SK-N-SH treated with all-trans-retinoic acid at 6 μM for 48 hours (cell line): ENCODE results near the gene BCAS2.

Source experiments
- ATAC-seq: fragments of 200-7000 bp; cut with Tn5 transposase; 3 replicates; pipeline ENCODE4 v1.9.1; 2020; ENCODE audit warnings: mild to moderate bottlenecking, moderate library complexity
- ARNTL ChIP-seq: fragments of 450-650 bp; formaldehyde crosslinking; IDR thresholded peaks from 2 replicates; pipeline ENCODE4 v1.5.0; 2020; ENCODE audit warnings: low read depth, mild to moderate bottlenecking, moderate library complexity, borderline replicate concordance
- BACH2 ChIP-seq: fragments of 250-450 bp; sonication (Bioruptor Pico); IDR thresholded peaks from 2 replicates; pipeline ENCODE4 v1.9.0; 2021; ENCODE audit warnings: mild to moderate bottlenecking, borderline replicate concordance
- CREB5 ChIP-seq: fragments of 250-450 bp; sonication (Bioruptor Pico); IDR thresholded peaks from 2 replicates; pipeline ENCODE4 v1.5.1; 2020; ENCODE audit warnings: low read depth, mild to moderate bottlenecking, moderate library complexity
- CSDC2 ChIP-seq: fragments of 250-450 bp; sonication (Bioruptor Pico); IDR thresholded peaks from 2 replicates; pipeline ENCODE4 v1.5.0; 2020; ENCODE audit warnings: mild to moderate bottlenecking, moderate library complexity
- ESRRG ChIP-seq: fragments of 250-450 bp; sonication (Bioruptor Pico); IDR thresholded peaks from 2 replicates; pipeline ENCODE4 v1.6.1; 2021; ENCODE audit warnings: mild to moderate bottlenecking
- GLIS3 ChIP-seq: fragments of 250-450 bp; sonication (Bioruptor Pico); IDR thresholded peaks from 2 replicates; pipeline ENCODE4 v1.5.0; 2020; ENCODE audit warnings: mild to moderate bottlenecking, moderate library complexity
- ISL1 ChIP-seq: fragments of 250-450 bp; sonication (Bioruptor Pico); IDR thresholded peaks from 2 replicates; pipeline ENCODE4 v2.1.2; 2022; ENCODE audit warnings: mild to moderate bottlenecking, moderate library complexity
- OSR1 ChIP-seq: fragments of 250-450 bp; sonication (Bioruptor Pico); IDR thresholded peaks from 2 replicates; pipeline ENCODE4 v1.8.0; 2022; ENCODE audit warnings: moderate library complexity, mild to moderate bottlenecking, inconsistent platforms
- PPARA ChIP-seq: fragments of 250-450 bp; sonication (Bioruptor Pico); IDR thresholded peaks from 2 replicates; pipeline ENCODE4 v1.5.0; 2020; ENCODE audit warnings: mild to moderate bottlenecking, borderline replicate concordance
- RARB ChIP-seq: fragments of 250-450 bp; sonication (Bioruptor Pico); IDR thresholded peaks from 2 replicates; pipeline ENCODE4 v1.8.0; 2021; ENCODE audit warnings: mild to moderate bottlenecking, moderate library complexity
- SNAI2 ChIP-seq: fragments of 250-450 bp; sonication (Bioruptor Pico); IDR thresholded peaks from 2 replicates; pipeline ENCODE4 v1.5.0; 2020; ENCODE audit warnings: mild to moderate bottlenecking, moderate library complexity
- TCF4 ChIP-seq: fragments of 250-450 bp; sonication (Bioruptor Pico); IDR thresholded peaks from 2 replicates; pipeline ENCODE4 v1.8.0; 2021; ENCODE audit warnings: mild to moderate bottlenecking, moderate library complexity, borderline replicate concordance
- TOX ChIP-seq: fragments of 250-450 bp; sonication (Bioruptor Pico); IDR thresholded peaks from 2 replicates; pipeline ENCODE4 v1.8.0; 2021; ENCODE audit warnings: mild to moderate bottlenecking, moderate library complexity, borderline replicate concordance
- TSHZ2 ChIP-seq: fragments of 250-450 bp; sonication (Bioruptor Pico); IDR thresholded peaks from 2 replicates; pipeline ENCODE4 v1.5.0; 2020; ENCODE audit warnings: mild to moderate bottlenecking, moderate library complexity
- ZC3H10 ChIP-seq: fragments of 250-450 bp; sonication (Bioruptor Pico); IDR thresholded peaks from 2 replicates; pipeline ENCODE4 v1.5.1; 2021; ENCODE audit warnings: mild to moderate bottlenecking, moderate library complexity
- ZFP3 ChIP-seq: fragments of 250-450 bp; sonication (Bioruptor Pico); IDR thresholded peaks from 2 replicates; pipeline ENCODE4 v1.5.0; 2020; ENCODE audit warnings: mild to moderate bottlenecking, moderate library complexity
- ZFP30 ChIP-seq: fragments of 450-650 bp; formaldehyde crosslinking; IDR thresholded peaks from 2 replicates; pipeline ENCODE4 v1.5.0; 2022; ENCODE audit warnings: mild to moderate bottlenecking, moderate library complexity
- ZNF565 ChIP-seq: fragments of 450-650 bp; formaldehyde crosslinking; conservative IDR thresholded peaks from 2 replicates; pipeline ENCODE4 v1.5.0; 2020; ENCODE audit warnings: low read depth, mild to moderate bottlenecking, moderate library complexity
- ZNF70 ChIP-seq: fragments of 450-650 bp; formaldehyde crosslinking; IDR thresholded peaks from 2 replicates; pipeline ENCODE4 v1.5.0; 2020; ENCODE audit warnings: mild to moderate bottlenecking, moderate library complexity
- ZNF8 ChIP-seq: fragments of 450-650 bp; formaldehyde crosslinking; IDR thresholded peaks from 2 replicates; pipeline ENCODE4 v1.5.0; 2020; ENCODE audit warnings: mild to moderate bottlenecking, moderate library complexity
- TF ChIP-seq, protein P1 (sequence below): fragments of 250-450 bp; sonication (Bioruptor Pico); IDR thresholded peaks from 2 replicates; pipeline ENCODE4 v1.8.0; 2021; ENCODE audit warnings: low read depth, mild to moderate bottlenecking, moderate library complexity, borderline replicate concordance

BCAS2 gene

DNA sequence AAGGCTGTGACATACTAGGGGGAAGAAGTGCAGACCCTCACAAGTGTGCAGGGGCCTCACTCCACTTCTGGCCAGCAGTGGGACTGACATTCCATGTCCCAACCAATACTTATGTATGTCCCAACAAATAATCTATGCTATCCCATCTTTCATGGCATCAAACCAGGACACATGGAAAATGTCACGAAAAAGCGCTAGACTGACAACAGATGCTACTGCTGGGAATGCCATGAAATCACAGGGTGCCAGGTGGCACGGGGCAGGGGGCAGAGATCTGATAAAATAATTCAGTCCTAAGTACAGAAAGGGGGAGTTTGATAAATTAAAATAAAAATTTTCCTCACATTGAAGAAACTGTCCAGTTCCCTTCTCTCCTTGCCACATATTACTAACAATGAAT lies 27.6 kb upstream of the BCAS2 start (continued):
- TF ChIP-seq, protein P1, sequence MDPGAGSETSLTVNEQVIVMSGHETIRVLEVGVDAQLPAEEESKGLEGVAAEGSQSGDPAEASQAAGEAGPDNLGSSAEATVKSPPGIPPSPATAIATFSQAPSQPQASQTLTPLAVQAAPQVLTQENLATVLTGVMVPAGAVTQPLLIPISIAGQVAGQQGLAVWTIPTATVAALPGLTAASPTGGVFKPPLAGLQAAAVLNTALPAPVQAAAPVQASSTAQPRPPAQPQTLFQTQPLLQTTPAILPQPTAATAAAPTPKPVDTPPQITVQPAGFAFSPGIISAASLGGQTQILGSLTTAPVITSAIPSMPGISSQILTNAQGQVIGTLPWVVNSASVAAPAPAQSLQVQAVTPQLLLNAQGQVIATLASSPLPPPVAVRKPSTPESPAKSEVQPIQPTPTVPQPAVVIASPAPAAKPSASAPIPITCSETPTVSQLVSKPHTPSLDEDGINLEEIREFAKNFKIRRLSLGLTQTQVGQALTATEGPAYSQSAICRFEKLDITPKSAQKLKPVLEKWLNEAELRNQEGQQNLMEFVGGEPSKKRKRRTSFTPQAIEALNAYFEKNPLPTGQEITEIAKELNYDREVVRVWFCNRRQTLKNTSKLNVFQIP (CRISPR knock-in tag) = no peak
- TF ChIP-seq ZFP30 (CRISPR knock-in tag) (no peak), TCF4 (CRISPR knock-in tag) (no peak)

- no peak for TF ChIP-seq ZNF8 (CRISPR knock-in tag)
- ATAC-seq = no peak
Observed at GRCh38 chr1:114607223-114607622, 25.8 kb upstream of the BCAS2 start.

- ATAC-seq = no peak
- TF ChIP-seq ZFP3 (CRISPR knock-in tag) = no peak
- TF ChIP-seq, protein P1 (CRISPR knock-in tag) = no peak
- TF ChIP-seq RARB (CRISPR knock-in tag) = no peak
- no peak for TF ChIP-seq TSHZ2
- TF ChIP-seq ARNTL (CRISPR knock-in tag) = no peak
- no peak for TF ChIP-seq PPARA (CRISPR knock-in tag)
- no peak for TF ChIP-seq ZNF565 (CRISPR knock-in tag)
- TF ChIP-seq CREB5 = no peak
- TF ChIP-seq ZNF70 (CRISPR knock-in tag) = no peak
- TF ChIP-seq ESRRG (CRISPR knock-in tag) = no peak
- TF ChIP-seq BACH2 (CRISPR knock-in tag) = no peak
- no peak for TF ChIP-seq ZC3H10
- TF ChIP-seq ZFP30 (CRISPR knock-in tag) = no peak
- TF ChIP-seq CSDC2 (CRISPR knock-in tag) = no peak
- no peak for TF ChIP-seq OSR1 (CRISPR knock-in tag)
- no peak for TF ChIP-seq GLIS3 (CRISPR knock-in tag)
- no peak for TF ChIP-seq ISL1
- no peak for TF ChIP-seq TOX (CRISPR knock-in tag)
- no peak for TF ChIP-seq SNAI2 (CRISPR knock-in tag)
- TF ChIP-seq TCF4 (CRISPR knock-in tag) = no peak
Observed at GRCh38 chr1:114597949-114598348, 16.5 kb upstream of the BCAS2 start.

GRCh38 chr1:114595602-114596001 lies 14.2 kb upstream of the BCAS2 start:
- ATAC-seq = no peak
- TF ChIP-seq ZFP30 (CRISPR knock-in tag) (no peak), ARNTL (CRISPR knock-in tag) (no peak), CREB5 (no peak), ZNF70 (CRISPR knock-in tag) (no peak), RARB (CRISPR knock-in tag) (no peak), CSDC2 (CRISPR knock-in tag) (no peak), GLIS3 (CRISPR knock-in tag) (no peak), ZFP3 (CRISPR knock-in tag) (no peak), TOX (CRISPR knock-in tag) (no peak), ESRRG (CRISPR knock-in tag) (no peak), ZNF8 (CRISPR knock-in tag) (no peak)
